A204.1 (cell line): ENCODE results near the gene F3.

Source experiments
- FAIRE-seq: peaks from 2 replicates; lab custom pipeline; 2012; peaks lifted over from hg19 to GRCh38; lab: Jason Lieb, UNC

The F3 gene

DNA sequence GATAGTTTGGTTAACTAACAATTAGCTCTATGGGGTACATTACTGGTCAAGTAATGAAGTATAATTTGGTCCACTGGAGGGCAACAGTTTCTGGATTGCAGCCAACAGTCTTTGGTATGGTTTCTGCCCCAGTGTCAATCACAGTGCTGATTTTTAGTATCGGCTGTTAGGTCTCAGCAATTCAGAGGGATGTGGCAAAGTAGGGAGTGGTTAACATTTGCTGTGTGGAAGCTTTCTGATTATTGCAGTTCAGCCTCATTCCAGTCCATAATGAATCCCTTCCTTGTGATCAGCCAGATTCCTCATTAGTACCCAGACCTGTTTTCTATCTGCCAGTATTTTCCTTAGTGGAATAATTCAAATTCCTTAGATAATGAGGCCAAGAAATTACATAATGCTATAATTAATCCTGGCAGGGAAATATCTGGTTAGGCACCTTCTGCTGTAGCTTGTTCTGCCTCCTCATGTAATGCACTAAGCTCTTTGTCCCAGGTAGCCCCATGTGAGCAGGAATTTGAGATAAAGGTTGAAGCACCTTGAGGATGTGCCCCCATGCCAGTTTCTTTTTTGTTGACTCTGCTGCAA lies 14.0 kb downstream of the F3 start:
- FAIRE-seq: no peak

DNA sequence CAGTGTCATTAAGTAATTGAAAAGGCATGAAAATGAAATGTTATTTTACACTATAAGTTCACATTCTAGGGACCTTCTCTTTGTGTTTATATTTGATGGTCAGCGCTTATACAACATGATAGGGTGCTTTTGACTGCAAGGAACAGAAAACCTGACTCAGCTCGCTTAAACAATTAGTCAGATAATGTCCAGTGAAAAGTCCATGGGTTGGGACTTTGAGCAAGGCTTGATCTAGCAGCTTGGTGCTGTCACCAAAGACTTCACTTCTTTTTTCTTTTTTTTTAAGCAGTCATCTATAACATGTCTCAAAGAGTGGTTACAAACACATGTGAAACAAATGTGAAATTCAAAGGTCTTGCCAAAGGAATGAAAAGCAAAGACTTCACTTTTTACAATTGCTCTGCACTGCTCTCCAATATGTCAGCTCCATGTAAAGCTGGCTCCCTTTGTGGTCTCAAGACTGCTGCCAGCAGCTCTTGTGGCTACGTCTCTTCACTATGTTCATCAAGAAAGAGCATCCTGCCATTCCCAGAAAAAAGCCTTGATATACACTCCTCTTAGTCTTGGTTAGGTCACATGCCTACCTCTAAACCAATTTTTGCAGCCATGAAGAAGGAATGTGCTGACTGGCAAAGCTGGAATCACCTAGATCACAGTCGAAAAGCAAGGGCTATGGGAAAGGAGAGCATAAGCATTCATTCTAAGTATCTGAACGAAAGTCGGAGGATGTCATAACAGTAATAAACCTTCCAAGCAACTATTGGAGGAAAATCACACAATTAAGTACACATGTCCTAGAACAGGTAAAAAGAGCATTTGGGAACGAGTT lies 15.2 kb downstream of the F3 start:
- FAIRE-seq: no peak

DNA sequence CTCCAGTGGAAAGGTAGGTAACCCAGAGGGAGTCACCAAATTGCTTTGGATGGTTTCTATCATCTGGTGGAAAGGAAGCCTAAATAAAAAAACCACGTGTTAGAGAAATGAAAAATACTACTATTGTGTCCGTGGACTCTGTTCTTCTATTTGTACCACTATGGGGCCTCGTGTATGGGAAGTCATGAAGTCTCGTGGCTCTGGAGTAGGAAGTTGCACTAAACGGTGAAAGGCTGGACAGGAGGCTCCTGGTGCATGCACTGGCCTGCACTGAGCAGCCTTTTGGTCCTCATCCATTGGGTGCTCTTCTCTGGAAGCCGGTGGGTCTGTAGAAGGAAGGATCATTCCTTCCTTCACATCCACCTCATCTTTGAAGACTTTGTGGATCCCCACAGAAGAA lies 17.0 kb downstream of the F3 start:
- FAIRE-seq: no peak

DNA sequence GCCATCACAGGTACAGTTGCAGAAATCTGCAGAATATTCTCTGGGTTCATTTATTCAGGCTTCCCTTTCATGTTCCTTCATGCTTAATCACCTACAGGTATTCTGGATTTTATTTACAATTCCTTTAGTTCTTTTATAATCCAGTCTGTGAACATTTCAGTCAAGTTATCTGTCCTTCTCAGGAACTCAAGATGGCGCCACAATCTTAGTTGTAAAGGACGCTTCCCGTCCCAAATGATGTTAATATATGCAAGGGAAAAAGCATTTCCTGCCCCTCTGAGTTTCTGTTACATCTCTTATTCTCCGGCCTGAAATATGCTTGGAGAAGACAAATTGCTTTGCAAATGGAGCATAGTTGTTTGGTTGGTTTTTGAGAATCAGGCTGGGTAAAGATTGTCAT lies 19.3 kb downstream of the F3 start:
- FAIRE-seq: peak; percentile 3

DNA sequence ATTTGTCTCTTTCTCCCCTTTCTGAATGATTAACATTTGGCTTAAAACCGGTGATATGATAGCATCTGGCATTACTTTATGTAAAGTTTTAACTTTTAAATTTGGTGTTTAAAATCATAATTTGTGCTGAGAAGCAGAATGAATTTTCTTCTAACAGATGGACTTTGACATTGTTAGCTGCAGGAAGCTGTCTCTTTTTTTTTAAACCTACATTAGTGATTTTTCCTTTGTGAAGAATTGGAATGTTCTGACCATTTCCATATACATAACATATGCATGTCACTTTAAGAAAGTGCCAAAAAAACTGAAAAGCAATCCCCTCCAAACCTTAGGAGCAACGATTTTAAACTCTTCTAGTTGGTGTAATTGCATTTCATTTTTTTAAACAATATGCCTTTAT lies 22.2 kb downstream of the F3 start:
- no peak for FAIRE-seq

DNA sequence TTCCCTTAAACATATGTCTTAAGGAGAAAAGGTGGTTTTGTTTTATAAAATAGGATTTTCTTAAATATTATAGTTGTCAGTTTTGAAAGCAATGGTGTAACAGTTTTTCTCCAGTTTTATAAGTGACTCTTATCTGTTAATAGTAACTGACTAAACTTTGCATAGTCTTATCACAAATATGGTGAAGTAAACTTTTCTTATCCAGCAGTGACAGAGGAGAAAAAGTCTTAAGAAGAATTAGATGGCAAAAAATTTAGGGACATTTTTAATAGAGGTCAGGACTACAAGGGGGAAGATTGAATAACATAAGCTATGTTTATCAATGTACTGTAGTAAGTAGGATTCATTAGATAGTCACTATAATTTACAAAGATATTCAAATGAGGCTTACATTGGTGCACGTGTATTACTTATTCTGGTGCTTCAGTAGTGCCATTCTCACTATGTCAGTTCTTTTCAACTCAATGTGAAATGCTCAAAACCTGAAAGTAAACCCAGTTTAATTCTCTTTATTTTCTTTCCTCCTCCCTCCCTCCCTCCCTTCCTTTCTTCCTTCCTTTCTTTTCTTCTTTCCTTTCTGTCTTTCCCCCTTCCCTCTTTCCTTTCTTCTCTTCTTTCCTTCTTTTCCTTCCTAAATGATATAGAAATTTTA lies 26.1 kb downstream of the F3 start:
- FAIRE-seq: peak; percentile 56

DNA sequence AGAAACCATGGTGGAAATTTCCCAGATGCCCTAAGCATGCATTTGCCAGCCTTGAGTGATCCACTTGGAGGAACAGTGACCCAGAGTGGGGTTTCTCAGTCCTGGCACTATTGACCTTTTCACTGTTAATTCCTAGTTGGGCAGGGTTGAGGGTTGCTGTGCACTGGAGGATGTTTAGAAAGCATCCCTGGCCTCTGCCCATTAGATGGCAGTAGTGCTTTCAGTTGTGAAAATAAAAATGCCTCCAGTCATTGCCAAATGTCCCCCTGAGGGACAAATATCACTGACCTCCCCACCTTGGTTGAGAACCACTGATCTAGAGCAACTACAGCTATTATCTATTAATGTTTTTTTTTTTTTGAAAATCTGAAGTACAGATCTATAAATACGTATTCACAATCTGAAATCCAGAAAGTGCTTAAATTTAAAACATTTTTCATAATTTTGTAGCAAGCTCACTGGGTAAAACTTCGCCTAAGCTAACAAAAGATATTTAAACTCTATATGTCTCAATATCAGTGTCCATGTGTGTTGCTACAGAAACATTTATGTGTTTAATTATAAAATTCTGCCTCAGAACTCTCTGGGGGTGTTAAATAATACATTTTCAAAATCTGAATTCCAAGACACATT lies 27.3 kb downstream of the F3 start:
- FAIRE-seq: no peak

DNA sequence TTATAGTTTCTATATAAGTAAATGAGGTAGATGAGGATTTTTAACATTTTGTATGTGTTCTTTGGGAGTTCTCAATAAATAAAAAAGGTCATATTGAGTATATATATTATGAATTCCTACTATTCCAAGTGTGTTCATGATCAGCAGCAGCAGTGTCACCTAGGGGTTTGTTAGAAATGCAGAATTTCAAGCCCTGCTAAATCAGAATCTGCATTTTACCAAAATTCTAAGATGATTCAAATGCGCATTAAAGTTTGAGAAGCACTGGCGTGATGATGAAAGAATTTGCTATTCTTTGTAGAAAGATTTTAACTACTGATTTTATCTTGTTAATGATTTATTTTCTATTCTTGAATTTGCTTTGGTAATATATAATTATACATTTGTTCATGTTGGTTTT lies 28.7 kb downstream of the F3 start:
- no peak for FAIRE-seq

DNA sequence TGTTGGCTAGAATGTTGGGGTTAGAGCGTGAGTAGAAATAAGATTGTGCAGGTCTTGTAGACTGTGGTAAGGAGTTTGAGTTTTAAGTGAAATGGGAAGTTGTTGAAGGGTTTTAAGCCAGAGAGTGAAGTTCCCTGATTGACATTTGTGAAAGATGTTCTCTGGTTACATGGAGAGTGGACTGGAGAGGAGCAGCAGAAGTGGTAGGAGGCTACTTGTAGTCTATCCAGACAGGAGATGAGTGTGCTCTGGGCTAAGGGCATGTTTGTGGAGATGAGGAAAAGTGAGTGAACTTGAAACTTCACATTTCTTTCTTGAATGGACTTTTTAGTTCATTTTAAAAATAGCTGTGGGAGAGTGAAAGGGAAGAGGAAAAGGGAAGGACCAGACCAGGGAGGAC lies 37.0 kb downstream of the F3 start:
- FAIRE-seq: no peak

DNA sequence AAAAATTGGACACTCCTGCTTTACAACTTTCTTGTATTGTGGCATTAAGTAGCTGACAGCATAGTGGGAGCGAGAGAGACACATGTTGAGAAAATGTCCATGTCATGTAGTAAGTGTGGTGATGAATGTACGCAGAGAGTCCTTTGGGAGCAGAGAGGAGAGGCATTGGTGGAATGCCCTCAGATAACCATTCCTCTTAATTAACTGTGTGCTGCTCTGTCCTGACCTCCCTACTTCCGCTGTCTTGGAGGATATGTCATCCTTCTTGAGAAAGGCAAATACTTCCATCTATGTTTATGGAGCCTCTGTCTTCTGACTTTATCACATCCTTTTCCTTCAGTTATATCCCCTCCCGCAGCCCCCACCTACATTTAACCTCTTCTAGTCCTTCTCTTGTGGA lies 38.4 kb downstream of the F3 start:
- FAIRE-seq: no peak

DNA sequence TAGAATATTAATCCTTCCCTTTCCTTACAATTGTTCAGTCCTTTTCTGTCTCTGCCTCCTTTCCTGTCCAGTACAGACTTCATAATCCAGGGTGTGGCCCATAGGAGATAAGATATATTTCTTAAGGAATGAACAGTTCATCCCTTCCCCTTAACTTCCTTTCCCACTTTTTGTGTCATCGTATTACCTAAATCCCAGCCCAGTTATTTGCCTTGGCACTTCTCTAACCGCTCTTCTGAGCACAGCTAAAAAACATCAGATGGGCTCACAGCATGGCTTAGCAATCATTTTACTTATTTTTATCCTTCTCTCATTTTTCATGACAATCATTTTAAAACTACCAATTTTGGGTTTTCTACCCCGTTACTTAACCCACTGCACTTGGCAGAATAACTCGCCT lies 39.6 kb downstream of the F3 start:
- no peak for FAIRE-seq

DNA sequence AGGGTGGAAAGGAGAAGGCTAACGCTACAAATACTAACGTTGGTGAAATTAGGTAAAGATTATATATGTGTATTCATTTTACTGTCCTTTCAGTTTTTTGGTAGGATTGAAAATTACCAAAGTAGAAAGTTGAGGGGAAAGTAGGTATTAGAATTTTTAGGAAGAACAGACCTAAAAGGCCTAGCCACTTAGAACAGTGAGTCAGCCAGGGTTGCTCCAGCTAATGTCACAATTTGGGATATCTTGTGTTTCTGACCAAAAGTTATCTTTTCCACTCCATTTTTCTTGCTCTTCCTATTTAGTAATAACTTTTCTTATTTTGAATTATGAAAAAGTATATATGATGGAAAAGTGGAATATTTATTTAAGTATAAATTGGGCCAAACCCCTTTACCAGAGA lies 40.1 kb downstream of the F3 start:
- no peak for FAIRE-seq

DNA sequence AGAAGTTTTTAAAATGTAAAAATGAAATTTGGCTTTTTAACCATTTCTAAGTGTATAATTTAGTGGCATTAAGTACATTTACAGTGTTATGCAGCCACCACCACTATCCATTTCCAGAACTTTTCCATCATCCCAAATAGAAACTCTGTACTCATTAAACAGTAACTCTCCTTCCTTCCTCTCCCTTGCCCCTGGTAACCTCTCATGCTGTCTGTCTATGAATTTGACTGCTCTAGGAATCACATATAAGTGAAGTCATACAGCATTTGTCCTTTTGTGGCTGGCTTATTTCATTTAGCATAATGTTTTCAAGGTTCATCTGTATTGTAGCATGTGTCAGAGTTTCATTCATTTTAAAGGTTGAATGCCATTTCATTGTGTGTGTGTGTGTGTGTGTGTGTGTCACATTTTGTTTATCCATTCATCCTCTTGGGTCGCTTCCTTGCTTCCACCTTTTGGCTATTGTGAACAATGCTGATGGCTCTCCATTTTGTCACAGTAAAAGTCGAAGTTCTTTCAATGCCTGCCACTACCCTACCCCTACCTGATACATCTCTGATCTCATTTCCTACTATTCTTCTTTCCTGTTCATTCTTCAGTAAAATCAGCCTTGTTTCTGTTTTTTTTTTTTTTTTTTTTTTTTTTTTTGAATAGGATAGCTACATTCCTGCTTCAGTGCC lies 45.3 kb downstream of the F3 start:
- FAIRE-seq: no peak

DNA sequence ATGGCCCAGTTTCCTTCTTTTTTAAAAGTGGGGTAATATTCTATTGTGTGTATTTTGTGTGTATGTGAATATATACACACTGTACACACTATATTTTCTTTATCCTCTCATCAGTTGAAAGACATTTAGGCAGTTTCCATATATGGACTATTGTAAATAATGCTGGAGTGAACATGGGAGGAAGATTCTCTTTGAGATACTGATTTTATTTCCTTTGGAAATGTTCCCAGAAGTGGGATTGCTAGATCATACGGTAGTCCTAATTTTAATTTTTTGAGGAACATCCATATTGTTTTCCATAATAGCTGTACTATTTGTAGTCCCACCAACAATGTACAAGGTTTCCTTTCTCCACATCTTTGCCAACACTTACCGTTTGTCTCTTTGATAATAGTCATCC lies 51.0 kb downstream of the F3 start:
- no peak for FAIRE-seq

DNA sequence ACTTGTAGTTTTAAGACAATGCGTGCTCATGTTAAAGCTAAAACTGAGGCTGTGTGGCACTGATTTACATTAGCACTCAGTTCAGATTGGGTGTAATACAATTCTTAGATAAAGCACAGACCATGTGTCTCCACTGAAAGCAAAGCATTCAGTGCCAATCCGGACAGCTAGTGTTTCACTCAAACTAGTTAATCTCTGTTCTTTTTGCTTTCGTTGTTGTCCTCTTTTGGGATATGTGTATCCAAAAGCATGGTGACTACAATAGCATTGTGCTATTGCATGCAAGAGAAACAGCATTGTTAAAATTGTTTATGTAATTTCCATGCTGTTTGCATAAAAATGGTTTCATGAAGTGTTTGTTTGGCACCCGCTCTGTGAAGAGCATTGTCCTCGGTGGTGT lies 54.6 kb downstream of the F3 start:
- no peak for FAIRE-seq

DNA sequence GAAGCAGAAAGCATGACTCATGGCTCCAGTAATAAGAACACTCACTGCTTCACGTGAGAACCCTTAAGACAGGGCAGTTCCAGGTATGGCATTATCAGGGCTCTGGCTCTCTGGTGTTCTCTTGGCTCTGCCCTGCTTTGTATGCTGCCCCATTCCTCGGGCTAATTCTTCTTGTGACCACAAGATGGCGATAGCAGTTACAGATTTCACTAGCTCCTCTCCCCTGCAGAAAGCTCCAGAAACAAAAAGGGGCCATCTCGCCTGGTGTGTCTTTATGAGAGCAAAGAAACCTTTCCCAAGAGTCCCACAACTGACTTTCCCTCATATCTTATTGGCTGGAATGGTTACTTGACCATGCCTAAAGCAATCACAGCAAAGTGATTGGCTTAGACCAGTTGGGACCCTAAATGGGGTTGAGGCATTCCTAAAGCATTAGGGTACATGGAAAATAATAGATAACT lies 60.1 kb downstream of the F3 start:
- FAIRE-seq: peak; percentile 37

DNA sequence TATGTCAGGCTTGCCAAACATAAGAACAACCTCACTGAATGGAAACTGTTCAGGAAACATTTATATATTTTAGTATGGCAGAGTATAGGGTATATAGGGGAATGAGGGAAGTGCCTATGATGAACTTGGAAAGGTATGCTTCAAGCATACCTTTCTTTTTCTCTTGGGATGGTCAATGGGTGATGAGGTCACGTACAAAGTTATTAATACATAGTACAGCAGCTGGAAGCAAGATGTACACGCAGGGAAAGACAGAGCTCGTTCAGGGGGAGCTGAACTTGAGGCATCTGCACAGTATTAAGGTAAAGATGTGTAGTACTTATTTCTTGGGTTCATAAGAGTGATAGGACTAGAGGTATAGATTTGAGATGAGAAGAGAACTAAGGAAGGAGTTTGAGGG lies 61.9 kb downstream of the F3 start:
- FAIRE-seq: no peak
